Measurements from ENCODE around the gene FXYD2.

- TF ChIP-seq EZH2 (IDR thresholded peaks at IDR 0.05; ENCODE audit: insufficient read depth, poor library complexity, severe bottlenecking): no peak
- TF ChIP-seq EZH2phosphoT487 (IDR thresholded peaks at IDR 0.05; ENCODE audit: insufficient read depth, low read depth): no peak
Measured at GRCh38 chr11:117837070-117837776, 12.7 kb upstream of the FXYD2 start.

Measured in GM23248 (cell line).